Fibroblast of pulmonary artery (primary cell): ENCODE results near the gene B3GNT8.
"Not testable (repeated sequence)": the region's sequence is repeated elsewhere in the genome, so short reads cannot be mapped to it uniquely, and the experiment has no call there.

ENCODE experiments used
- DNase-seq: peaks from one replicate; pipeline ENCODE4 v3.0.0-alpha.2; 2010; ENCODE audit warnings: low read depth
- H3K4me3 ChIP-seq: replicated peaks from 2 replicates; pipeline ENCODE4 v1.5.1; 2011; ENCODE audit warnings: low read depth, mild to moderate bottlenecking, control low read depth, low read length, moderate library complexity
- TF ChIP-seq, protein P1 (sequence below): IDR thresholded peaks from 2 replicates; pipeline ENCODE4 v1.5.1; 2011; ENCODE audit warnings: mild to moderate bottlenecking, control low read depth, low read length, inconsistent platforms; ENCODE audit errors: missing control alignments

Gene B3GNT8

DNA sequence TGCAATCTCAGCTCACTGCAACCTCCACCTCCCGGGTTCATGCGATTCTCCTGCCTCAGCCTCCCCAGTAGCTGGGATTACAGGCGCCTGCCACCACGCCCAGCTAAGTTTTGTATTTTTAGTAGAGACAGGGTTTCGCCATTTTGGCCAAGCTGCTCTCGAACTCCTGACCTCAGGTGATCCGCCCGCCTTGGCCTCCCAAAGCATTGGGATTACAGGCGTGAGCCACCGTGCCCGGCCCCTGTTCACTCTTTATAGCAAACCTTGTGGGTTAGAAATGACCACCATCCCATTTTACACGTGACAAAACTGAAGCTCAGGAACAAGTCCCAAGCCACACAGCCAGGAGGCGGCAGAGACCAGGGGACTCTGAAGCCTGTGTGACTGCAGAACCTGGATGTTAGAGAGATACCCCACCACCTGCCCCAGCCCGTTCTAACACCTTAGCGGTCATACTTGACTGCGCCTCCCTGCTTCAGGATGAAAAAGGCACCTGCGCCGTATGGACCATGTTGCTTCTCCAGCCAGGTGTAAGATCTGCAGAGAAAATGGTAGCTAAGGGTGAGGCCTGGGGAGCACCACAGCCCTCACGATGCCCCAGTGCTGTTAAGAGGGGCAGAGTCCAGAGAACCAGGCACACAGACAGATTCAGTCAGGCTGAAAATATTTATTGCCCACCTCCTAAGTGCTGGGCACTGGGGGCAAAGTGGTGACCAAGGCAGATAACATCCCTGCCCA, 8.9 kb upstream of the B3GNT8 start:
- no peak overlapping the region for H3K4me3 ChIP-seq
- no peak for DNase-seq
- TF ChIP-seq, protein P1, sequence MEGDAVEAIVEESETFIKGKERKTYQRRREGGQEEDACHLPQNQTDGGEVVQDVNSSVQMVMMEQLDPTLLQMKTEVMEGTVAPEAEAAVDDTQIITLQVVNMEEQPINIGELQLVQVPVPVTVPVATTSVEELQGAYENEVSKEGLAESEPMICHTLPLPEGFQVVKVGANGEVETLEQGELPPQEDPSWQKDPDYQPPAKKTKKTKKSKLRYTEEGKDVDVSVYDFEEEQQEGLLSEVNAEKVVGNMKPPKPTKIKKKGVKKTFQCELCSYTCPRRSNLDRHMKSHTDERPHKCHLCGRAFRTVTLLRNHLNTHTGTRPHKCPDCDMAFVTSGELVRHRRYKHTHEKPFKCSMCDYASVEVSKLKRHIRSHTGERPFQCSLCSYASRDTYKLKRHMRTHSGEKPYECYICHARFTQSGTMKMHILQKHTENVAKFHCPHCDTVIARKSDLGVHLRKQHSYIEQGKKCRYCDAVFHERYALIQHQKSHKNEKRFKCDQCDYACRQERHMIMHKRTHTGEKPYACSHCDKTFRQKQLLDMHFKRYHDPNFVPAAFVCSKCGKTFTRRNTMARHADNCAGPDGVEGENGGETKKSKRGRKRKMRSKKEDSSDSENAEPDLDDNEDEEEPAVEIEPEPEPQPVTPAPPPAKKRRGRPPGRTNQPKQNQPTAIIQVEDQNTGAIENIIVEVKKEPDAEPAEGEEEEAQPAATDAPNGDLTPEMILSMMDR, result no peak

DNA sequence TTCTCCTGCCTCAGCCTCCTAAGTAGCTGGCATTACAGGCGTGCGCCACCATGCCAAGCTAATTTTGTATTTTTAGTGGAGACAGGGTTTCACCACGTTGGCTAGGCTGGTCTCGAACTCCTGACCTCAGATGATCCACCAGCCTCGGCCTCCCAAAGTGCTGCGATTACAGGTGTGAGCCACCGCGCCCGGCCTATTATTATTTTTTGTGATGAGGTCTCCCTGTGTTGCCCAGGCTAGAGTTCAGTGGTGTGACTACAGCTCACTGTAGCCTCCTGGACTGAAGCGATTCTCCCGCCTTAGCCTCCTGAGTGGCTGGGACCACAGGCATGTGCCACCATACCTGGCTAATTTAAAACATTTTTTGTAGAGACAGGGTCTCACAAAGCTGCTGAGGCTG, 8.2 kb upstream of the B3GNT8 start:
- DNase-seq, H3K4me3 ChIP-seq: not testable (repeated sequence)

DNA sequence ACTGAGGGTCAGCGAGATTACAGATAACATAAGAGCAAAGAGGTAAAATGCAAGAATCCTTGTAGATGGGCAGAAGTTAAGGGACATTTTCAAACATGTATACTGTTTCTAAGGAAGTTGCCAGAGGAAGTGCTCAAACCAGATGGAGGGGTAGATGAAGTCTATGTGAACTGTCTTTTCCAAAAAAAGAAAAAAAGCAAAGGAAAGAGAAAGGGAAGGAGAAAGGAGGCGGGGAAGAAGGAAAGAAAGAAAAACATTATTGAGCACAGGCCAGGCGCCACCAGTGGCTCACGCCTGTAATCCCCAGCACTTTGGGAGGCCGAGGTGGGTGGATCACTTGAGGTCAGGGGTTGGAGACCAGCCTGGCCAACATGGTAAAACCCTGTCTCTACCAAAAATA, 7.3 kb upstream of the B3GNT8 start:
- no peak overlapping the region for H3K4me3 ChIP-seq
- DNase-seq, result no peak
- TF ChIP-seq, protein P1, result no peak

DNA sequence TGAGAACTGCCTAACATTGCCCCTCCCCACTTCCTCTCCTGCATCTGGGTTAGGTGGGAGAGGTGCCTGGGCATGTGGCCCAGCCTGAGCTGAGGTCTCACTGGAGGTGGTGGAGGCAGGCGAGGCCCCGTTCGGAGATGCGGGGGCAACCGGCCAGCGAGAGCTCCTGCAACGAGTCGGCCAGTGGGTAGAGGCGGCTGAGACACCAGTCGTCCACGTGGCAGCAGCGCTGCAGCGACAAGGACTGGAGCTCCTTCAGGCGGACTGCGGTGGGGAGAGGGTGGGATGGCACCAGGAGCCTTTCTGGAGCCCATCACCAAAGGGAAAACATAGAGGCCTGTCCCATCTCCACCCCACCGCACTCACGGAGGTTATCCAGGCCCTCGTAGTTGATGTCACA, 6.0 kb upstream of the B3GNT8 start:
- TF ChIP-seq, protein P1, result no peak
- no peak for DNase-seq
- no peak overlapping the region for H3K4me3 ChIP-seq

DNA sequence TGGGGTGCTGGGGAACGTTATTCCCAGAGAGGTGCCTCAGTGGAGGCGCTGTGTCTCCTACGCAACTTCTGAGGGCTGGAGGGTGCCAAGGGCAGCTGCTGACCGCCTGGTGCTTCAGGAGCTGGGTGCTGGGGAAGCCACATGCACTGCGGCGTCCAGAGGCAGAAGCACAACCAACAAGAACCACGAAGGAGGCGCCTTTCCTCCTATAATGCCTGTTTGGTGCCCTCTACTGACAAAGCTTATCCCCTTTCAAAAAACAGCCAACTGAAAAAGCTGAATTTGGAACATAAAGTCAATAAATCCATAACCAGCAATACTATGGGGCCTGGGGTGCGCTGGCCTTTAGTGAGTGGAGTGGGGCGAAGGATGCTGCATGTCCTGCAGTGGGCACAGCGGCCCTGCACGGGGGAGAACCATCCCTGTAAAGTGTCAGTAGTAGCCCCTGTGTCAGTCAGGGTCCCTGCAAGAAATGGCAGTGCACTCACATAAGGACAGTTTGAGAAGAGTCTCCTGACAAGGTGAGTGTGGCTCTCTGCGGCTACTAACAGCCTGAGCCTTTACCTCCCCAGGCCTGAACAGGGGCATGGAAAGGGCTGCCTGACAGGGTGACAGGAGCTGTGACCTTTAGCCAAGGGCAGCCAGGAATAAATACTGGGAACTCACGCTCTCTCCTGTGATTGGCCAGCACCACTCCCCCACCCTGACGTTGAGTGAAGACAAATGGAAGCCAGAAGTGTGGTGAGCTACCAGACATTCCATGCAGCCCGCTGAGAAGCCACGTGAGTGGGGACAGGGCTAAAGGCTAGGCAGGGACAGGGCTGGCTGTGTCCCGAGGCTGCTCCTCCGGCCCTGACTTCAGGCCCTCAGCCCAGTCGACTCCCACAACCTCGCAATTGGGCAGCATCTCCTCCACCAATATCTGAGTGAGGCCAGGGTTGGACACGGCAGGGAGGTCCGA, 4.5 kb upstream of the B3GNT8 start:
- TF ChIP-seq, protein P1, result peak; percentile 40
- no peak overlapping the region for H3K4me3 ChIP-seq
- DNase-seq, result peak; percentile 52

DNA sequence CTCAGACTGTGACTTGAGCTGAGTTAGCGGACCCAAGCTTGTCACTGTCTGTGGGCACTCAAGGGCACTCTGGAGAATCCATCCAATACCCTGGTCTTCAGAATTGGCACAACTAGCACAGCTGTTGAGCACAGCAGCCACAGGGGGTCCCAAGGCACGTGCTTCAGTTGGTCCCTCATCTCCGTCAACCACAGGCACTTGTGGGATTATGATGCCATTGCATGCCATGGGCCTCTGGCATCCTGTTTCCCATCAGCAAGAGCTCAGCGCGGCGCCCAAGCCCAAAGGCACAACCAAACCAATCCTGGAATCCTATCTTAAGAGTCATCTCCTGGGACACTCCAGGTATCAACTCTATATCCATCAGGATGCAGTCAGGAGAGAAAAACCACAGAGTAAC, 3.7 kb upstream of the B3GNT8 start:
- no peak overlapping the region for H3K4me3 ChIP-seq
- DNase-seq, result no peak
- TF ChIP-seq, protein P1, result no peak

DNA sequence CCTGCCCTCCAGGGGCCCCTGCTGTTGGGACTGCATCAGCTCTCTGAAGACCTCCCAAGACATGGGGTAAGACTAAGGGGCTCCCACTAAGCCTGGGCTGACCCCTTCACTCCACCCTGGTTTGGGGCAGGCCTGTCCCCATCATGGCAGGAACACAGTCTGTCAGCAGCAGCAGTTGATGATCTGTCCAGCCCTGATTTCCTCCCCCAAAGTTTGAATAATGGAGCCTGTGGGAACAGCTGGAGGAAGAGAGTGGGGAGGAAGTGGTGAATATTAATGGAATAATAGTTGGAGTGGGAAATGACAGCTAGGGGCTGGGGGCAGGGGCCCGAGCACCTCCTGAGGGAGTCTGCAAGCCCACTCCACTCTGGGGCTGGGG, 1.3 kb upstream of the B3GNT8 start:
- TF ChIP-seq, protein P1, result no peak
- no peak overlapping the region for H3K4me3 ChIP-seq
- DNase-seq, result no peak
